Activated naive CD4-positive, alpha-beta T cell treated with anti-CD3 and anti-CD28 coated beads, Interleukin-2, amount 50 U/mL, for 16 hours (primary cell): ENCODE results near the gene TNRC18.
"Not testable (repeated sequence)": the region's sequence is repeated elsewhere in the genome, so short reads cannot be mapped to it uniquely, and the experiment has no call there.

Source experiments
- DNase-seq: peaks from one replicate; pipeline ENCODE4 v3.0.0-alpha.2; 2020

The TNRC18 gene

GRCh38 chr7:5345671-5346070 is 78.0 kb downstream of the TNRC18 start:
- DNase-seq = no peak

- DNase-seq = no peak
Measured at GRCh38 chr7:5345171-5345570, 78.5 kb downstream of the TNRC18 start.

- no peak for DNase-seq
Measured at GRCh38 chr7:5344342-5344741, 79.3 kb downstream of the TNRC18 start.

GRCh38 chr7:5343884-5344283 is 79.8 kb downstream of the TNRC18 start:
- DNase-seq = no peak

GRCh38 chr7:5342631-5343030 is 81.0 kb downstream of the TNRC18 start:
- DNase-seq = no peak

- DNase-seq = no peak
Measured at GRCh38 chr7:5339955-5340354, 83.7 kb downstream of the TNRC18 start.

- no peak for DNase-seq
Measured at GRCh38 chr7:5337047-5337446, 86.6 kb downstream of the TNRC18 start.

- no peak for DNase-seq
Measured at GRCh38 chr7:5334671-5335070, 89.0 kb downstream of the TNRC18 start.

GRCh38 chr7:5333121-5334045 is 90.3 kb downstream of the TNRC18 start:
- no peak for DNase-seq

- no peak for DNase-seq
Measured at GRCh38 chr7:5332579-5332978, 91.1 kb downstream of the TNRC18 start.

GRCh38 chr7:5330288-5330687 is 93.3 kb downstream of the TNRC18 start:
- DNase-seq = no peak

- no peak for DNase-seq
Measured at GRCh38 chr7:5324961-5325360, 98.7 kb downstream of the TNRC18 start.

GRCh38 chr7:5323800-5324781 is 99.5 kb downstream of the TNRC18 start:
- not testable (repeated sequence) for DNase-seq

- no peak for DNase-seq
Measured at GRCh38 chr7:5322621-5323410, 100.8 kb downstream of the TNRC18 start.

GRCh38 chr7:5320802-5321396 is 102.7 kb downstream of the TNRC18 start:
- DNase-seq = no peak

- DNase-seq = no peak
Measured at GRCh38 chr7:5320391-5320790, 103.2 kb downstream of the TNRC18 start.

- DNase-seq = not testable (repeated sequence)
Measured at GRCh38 chr7:5318613-5319012, 105.0 kb downstream of the TNRC18 start.

- DNase-seq = no peak
Measured at GRCh38 chr7:5315761-5316160, 107.9 kb downstream of the TNRC18 start.

GRCh38 chr7:5314864-5315263 is 108.8 kb downstream of the TNRC18 start:
- DNase-seq = no peak

GRCh38 chr7:5313076-5313885 is 110.4 kb downstream of the TNRC18 start:
- DNase-seq = not testable (repeated sequence)
